Measurements from ENCODE around the gene CTRB1. TPM values are rescaled to one million over a fixed set of nuclear protein-coding genes. Genes with fewer than 3 reads are reported as not detected.
A peak's percentile ranks its signal among the peaks of the same experiment; 100 is the strongest.

The CTRB1 gene
- total and polyA plus RNA-seq, 2 of the 13 experiments (the other 11 are each of a cell fraction or from before 2014, with no cell fraction given) = not detected

GRCh38 chr16:75265911-75266701 is 47.3 kb downstream of the CTRB1 start (continued):
- no peak for TF ChIP-seq SNRNP70 (IDR thresholded peaks at IDR 0.05; ENCODE audit: low read depth, low read length)
- 0 out of 2 replicates have a peak, but pooled peaks have one; percentile 39 for TF ChIP-seq ZBTB34 (CRISPR knock-in tag; IDR thresholded peaks at IDR 0.05)
- no peak for TF ChIP-seq HMG20A (CRISPR knock-in tag; IDR thresholded peaks at IDR 0.05; ENCODE audit: borderline replicate concordance)
- 0 out of 2 replicates have a peak, but pooled peaks have one; percentile 71 for TF ChIP-seq GTF3A (CRISPR knock-in tag; conservative IDR thresholded peaks at IDR 0.05)
- peak; percentile 54; the same call in 1 of the 2 replicates for TF ChIP-seq ZNF792 (CRISPR knock-in tag; IDR thresholded peaks at IDR 0.05)
- TF ChIP-seq BCL6 (CRISPR knock-in tag; IDR thresholded peaks at IDR 0.05) = peak; percentile 40
- TF ChIP-seq FIP1L1 (IDR thresholded peaks at IDR 0.05; ENCODE audit: borderline replicate concordance, insufficient read depth, low read depth, low read length) = no peak
- peak; percentile 80 for TF ChIP-seq ZNF121 (CRISPR knock-in tag; IDR thresholded peaks at IDR 0.05)
- TF ChIP-seq KLF9 (CRISPR knock-in tag; IDR thresholded peaks at IDR 0.05; ENCODE audit: low read depth) = peak; percentile 50; the same call in 1 of the 2 replicates
- TF ChIP-seq FOXP1 (IDR thresholded peaks at IDR 0.05) = no peak
- TF ChIP-seq FOXP1 (CRISPR knock-in tag; IDR thresholded peaks at IDR 0.05) = no peak
- TF ChIP-seq ZNF317 (CRISPR knock-in tag; IDR thresholded peaks at IDR 0.05) = peak; percentile 76; the same call in 1 of the 2 replicates
- TF ChIP-seq, protein P1, sequence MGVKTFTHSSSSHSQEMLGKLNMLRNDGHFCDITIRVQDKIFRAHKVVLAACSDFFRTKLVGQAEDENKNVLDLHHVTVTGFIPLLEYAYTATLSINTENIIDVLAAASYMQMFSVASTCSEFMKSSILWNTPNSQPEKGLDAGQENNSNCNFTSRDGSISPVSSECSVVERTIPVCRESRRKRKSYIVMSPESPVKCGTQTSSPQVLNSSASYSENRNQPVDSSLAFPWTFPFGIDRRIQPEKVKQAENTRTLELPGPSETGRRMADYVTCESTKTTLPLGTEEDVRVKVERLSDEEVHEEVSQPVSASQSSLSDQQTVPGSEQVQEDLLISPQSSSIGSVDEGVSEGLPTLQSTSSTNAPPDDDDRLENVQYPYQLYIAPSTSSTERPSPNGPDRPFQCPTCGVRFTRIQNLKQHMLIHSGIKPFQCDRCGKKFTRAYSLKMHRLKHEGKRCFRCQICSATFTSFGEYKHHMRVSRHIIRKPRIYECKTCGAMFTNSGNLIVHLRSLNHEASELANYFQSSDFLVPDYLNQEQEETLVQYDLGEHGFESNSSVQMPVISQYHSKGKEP (CRISPR knock-in tag; IDR thresholded peaks at IDR 0.05) = peak; percentile 44; the same call in 1 of the 2 replicates
- TF ChIP-seq ZNF44 (CRISPR knock-in tag; IDR thresholded peaks at IDR 0.05) = no peak
- no peak for TF ChIP-seq TAF15 (IDR thresholded peaks at IDR 0.05; ENCODE audit: low read depth, low read length, poor library complexity, severe bottlenecking)
- no peak for TF ChIP-seq ZNF629 (CRISPR knock-in tag; conservative IDR thresholded peaks at IDR 0.05)
- no peak for TF ChIP-seq ZNF773 (CRISPR knock-in tag; IDR thresholded peaks at IDR 0.05; ENCODE audit: borderline replicate concordance)
- 0 out of 4 replicates have a peak, but pooled peaks of 1 of the 2 experiments have one; percentile 10 for TF ChIP-seq EP300 (IDR thresholded peaks at IDR 0.05; ENCODE audit: low read depth in 2 of 2, low read length in 2 of 2)
- no peak for TF ChIP-seq EP300 (CRISPR knock-in tag; IDR thresholded peaks at IDR 0.05; ENCODE audit: borderline replicate concordance)
- 0 out of 2 replicates have a peak, but pooled peaks have one; percentile 32 for TF ChIP-seq FOXJ3 (CRISPR knock-in tag; IDR thresholded peaks at IDR 0.05; ENCODE audit: borderline replicate concordance)
- 0 out of 2 replicates have a peak, but pooled peaks have one; percentile 71 for TF ChIP-seq AKNA (CRISPR knock-in tag; IDR thresholded peaks at IDR 0.05; ENCODE audit: borderline replicate concordance)
- TF ChIP-seq RARG (CRISPR knock-in tag; IDR thresholded peaks at IDR 0.05; ENCODE audit: low read depth) = 0 out of 2 replicates have a peak, but pooled peaks have one; percentile 77
- peak; percentile 71 for TF ChIP-seq ZNF883 (CRISPR knock-in tag; IDR thresholded peaks at IDR 0.05; ENCODE audit: not compliant biosample characterization)
